ENCODE data around the gene CD164L2.
"Not testable (repeated sequence)": the region's sequence is repeated elsewhere in the genome, so short reads cannot be mapped to it uniquely, and the experiment has no call there.

Gene CD164L2

GRCh38 chr1:27403931-27404330 is 20.8 kb upstream of the CD164L2 start:
- no peak for DNase-seq

- peak; percentile 32 to 47 for DNase-seq
These were observed 20.1 kb upstream of the CD164L2 start for GRCh38 chr1:27403065-27403726.

DNA sequence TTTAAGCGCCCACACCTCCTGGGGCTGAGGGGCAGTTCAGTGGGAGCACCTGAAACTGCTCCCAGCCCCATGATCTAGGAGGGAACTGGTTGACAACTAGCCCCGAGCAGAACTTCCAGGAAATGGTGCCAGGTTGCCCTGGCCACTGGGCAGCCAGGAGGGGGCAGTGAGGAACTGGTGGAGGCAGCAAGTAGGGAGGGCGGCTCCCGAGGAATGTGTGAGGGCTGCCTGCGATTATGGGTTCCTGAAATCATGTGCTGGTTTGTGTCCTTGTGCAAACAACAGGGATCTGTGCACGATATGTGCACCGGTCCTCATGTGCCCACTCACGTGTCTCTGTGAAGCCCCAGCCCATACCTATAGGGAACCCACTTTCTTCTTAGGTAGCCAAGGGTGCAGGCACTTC is 19.2 kb upstream of the CD164L2 start:
- DNase-seq: peak; percentile 7 to 17

DNA sequence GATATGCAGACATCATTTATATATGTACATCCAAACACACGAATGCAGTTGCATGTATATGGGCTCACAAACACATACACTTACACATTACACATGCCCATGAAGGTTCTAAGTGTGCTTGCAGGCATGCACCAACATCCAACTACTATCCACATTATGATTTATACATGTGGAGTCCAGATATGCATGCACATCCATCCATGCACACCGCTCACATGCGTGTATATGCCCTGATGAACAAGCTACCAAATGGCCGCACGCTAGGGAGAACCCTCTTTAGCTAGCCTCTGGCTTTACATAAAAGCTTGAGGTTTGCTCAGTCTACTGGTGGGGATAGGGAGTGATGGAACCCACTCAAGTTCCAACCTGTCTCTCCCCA is 17.8 kb upstream of the CD164L2 start:
- no peak for DNase-seq

DNA sequence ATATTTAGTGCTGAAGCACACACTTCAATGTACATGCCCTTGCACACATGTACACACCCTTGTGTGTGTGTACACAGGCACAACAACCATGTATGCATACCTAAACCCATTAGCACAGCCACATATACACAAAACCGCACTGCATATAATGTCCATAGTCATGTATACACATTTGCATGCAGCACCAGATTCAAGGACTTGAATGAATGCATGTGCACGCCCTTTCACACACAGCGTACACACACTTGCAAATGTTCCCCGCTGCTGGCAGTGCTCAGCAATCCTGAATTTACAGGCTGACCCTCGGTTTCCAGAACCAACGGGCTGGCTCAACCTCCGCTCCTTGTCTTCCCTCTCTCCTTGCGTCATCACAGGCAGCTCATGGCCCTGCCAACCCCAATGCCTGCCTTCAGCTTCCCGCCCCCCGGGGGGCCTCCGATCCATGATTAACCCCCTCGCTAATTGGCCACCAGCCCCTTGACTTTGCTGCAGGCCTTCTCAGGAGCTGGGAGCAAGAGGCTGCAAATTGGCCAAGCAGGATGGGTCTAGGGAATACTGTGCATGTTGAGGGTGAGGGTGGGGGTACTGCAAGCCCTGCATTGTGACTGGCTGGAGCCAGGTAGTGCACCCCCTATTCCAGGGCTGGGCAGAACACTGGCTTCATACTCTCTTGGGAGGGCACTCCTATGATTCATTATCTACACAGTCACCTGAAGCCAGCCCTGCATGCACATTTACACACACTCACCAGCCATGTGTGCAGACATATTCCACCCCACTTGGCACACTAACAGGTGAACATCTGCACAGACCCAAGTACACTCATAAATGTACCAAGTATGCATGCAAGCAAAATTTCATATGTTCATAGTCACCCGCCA is 17.2 kb upstream of the CD164L2 start:
- no peak for DNase-seq

DNA sequence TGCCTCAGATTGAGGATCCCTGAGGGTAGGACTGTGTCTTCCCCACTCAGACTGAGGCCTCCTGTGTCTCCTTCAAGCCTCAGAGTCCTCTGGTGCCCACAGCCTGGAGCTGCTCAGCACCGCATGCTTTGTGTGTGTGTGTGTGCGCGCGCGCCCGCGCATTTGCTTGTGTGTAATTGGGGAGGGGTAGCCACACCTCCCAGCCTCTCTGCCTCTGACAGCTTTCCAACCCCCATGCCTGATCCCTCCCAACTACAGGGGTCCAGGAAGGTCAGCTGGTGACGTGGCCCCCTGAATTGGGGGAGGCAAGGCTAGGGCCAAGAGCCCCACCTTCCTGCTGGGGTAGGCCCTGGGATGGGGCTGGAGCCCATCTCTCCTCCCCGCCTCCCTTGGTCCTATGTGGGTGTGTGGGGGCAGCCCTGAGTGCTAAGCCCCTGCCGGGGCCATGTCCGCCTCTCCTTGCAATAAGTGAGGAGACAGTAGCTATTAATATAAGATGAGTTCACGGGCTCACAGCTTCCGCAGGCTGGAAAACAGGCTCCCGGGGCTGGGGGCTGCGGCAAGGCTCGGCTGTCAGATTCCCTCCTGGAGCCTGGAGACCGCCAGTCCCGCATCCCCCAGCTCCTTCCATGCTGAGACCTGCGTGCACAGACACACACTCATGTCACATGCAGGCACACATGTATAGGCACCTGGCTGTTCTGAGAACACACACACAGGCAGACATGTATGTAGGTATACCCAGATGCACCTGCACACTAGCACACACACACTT is 16.3 kb upstream of the CD164L2 start:
- DNase-seq: no peak

GRCh38 chr1:27398405-27399149 is 15.4 kb upstream of the CD164L2 start:
- DNase-seq: no peak

DNA sequence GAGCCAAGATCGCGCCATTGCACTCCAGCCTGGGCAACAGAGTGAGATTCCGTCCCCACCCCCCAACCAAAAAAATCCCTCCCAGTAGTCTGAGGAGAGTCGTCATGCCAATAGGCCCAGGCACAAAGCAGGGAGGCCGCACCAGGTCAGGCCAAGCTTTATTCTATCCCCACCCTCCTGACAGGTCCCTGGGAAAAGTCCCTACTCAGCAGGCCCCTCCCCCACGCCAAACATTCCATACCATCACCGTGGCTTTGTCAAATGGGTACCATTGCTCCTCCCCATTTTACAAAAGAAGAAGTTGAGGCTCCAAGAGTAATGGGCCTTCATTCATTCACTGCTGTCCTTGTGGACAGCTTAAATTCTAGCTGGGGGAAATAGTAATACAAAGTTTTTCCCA is 14.6 kb upstream of the CD164L2 start:
- no peak for DNase-seq

DNA sequence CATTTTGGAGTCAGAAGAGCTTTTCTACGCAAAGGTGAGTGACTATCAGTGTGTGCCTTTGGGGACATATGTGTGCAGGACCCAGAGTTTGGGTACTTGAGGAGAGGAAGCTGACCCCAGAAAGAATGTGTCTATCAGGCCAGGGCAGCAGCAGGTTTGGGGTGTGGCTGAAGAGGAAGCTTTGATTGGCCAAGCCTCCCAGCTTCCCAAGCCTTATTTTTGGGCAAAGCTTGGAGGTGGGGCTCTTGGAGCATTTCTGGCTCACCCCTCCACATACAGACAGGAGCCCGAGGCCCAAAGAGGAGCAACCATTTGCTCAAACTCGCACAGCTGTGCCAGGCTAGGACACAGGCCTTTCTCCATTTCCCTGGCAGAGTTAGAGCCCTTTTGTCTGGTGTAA is 14.0 kb upstream of the CD164L2 start:
- no peak for DNase-seq

DNA sequence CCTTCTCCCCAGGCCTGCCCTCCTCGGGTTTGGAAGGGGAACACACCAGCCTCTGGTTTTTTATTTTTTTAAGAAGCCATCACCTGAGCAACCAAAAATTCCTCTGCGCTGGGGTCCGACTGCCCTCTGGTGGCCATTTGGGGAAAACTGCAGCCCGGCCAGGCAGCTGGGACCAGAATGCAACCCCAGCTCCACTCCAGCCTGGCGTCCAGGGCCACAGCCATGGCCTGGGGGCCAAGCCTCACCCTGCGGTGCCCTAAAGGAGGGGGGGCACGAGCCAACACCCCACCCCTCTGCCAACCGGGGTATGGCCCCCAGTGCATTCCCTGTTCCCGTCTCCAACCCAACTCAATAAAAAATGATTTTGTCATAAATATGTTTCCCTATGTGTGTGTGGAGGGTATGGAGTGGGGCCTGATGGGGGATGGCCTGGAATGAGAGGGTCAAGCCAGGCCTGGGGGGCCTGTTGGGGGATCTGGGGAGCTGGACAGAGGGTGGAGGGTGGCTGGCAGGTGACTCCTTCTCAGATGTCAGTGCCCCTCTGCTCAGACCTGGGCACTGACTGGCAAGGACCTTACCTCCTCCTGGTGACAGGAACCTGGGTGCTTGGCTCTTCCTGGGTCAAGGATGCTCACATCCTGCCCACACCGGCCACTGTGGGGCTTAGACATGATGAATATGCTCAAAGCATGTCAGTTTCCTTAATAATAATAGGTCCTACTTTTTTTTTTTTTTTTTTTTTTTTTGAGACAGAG is 12.5 kb upstream of the CD164L2 start:
- DNase-seq: peak; percentile 63 to 82

DNA sequence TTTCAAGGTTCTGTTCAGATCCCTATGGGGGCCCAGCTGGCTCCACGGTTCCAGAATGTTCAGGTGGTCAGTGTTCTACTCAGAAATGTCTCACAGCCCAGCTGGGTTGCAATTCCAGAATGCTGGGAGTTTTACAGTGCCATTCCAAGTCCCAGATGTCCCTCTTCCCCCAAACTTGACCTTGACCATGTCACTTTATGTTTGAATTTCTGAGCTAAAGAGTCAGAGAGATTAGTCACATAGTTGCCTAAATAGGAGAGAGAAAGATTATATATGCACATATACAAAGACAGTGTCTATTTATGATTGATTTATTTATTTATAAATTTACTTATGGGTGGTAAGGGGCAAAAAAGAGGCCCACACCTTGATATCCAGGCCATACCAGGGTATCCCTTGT is 11.8 kb upstream of the CD164L2 start:
- DNase-seq: no peak

DNA sequence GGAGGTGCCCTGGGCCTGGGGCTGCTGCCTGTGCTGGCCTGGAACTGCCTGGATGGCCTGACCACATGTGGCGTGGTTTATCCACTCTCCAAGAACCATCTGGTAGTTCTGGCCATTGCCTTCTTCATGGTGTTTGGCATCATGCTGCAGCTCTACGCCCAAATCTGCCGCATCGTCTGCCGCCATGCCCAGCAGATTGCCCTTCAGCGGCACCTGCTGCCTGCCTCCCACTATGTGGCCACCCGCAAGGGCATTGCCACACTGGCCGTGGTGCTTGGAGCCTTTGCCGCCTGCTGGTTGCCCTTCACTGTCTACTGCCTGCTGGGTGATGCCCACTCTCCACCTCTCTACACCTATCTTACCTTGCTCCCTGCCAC is 11.1 kb upstream of the CD164L2 start:
- DNase-seq: no peak

GRCh38 chr1:27393641-27394281 is 10.6 kb upstream of the CD164L2 start:
- no peak for DNase-seq

- DNase-seq: no peak
These were observed 9.9 kb upstream of the CD164L2 start for GRCh38 chr1:27392778-27393635.

- DNase-seq: peak; percentile 88 to 92
These were observed 9.1 kb upstream of the CD164L2 start, which contains the start of gene GPR3 for GRCh38 chr1:27392096-27392777. GPR3 (plus strand) TSS chr1:27392622; CDS start chr1:27393799, 1,177 bp downstream.

DNA sequence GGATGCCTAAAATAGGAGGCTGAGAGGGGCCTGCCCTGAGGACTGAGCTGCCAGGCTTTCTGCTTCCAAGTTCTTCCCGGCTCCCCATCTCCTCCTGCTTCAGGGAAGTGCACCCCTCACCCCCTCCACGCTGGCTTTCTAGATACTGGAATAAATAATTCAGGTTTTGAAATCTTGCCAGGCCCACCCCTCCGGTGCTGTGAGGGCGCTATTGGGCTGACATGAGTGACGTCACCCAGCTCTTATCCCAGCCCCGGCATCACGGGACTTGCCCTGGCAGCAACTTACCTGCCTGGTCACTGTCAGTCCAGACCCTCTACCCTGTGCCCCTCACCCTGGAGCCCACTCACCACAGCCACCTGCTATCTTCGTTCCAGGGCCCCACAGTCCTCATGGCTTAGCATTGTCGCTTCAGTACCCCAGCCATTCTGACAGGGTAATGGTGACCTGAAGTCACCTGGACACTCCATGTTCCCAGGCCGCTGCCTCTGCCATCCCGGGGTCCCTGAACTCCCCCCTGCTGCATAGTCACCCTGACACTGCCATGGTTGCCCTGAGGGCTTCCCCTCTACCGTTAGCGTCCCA is 8.5 kb upstream of the CD164L2 start:
- DNase-seq: no peak

- DNase-seq: peak; percentile 16 to 24
These were observed 5.3 kb upstream of the CD164L2 start for GRCh38 chr1:27388337-27389005.

- DNase-seq: not testable (repeated sequence)
These were observed 1.7 kb upstream of the CD164L2 start for GRCh38 chr1:27384797-27385196.

GRCh38 chr1:27383661-27384060 is 528 bp upstream of the CD164L2 start:
- no peak for DNase-seq

Data from Kasumi-1 (cell line).